Activated CD8-positive, alpha-beta T cell treated with anti-CD3 and anti-CD28 coated beads for 36 hours (primary cell): ENCODE results near the gene SFT2D3. TPM values are rescaled to one million over a fixed set of nuclear protein-coding genes. Genes with fewer than 3 reads are reported as not detected.

ENCODE experiments used
- ATAC-seq: fragments of 200-7000 bp; cut with Tn5 transposase; one replicate; pipeline ENCODE4 v1.10.0; 2021; ENCODE audit warnings: mild to moderate bottlenecking, moderate library complexity
- CTCF ChIA-PET: fragments of 350-600 bp; sonication (Branson Sonifier 250); formaldehyde crosslinking; loops from one replicate; lab custom pipeline; 2021; ENCODE audit warnings: antibody characterized with exemption; lab: Charles Lee
- POLR2A ChIA-PET: fragments of 350-600 bp; sonication (Branson Sonifier 250); formaldehyde crosslinking; loops from one replicate; lab custom pipeline; 2021; ENCODE audit warnings: antibody characterized with exemption; lab: Charles Lee
- DNase-seq: peaks from one replicate; pipeline ENCODE4 v3.0.0-alpha.2; 2020
- H3K27ac Mint-ChIP-seq: one replicate; pipeline ENCODE4 v1.8.0; 2021; ENCODE audit warnings: mild to moderate bottlenecking, mixed read lengths
- H3K27me3 Mint-ChIP-seq: one replicate; pipeline ENCODE4 v1.8.0; 2021; ENCODE audit warnings: mixed read lengths
- H3K36me3 Mint-ChIP-seq: one replicate; pipeline ENCODE4 v1.8.0; 2021; ENCODE audit warnings: low read depth, mixed read lengths
- H3K4me1 Mint-ChIP-seq: one replicate; pipeline ENCODE4 v1.8.0; 2021; ENCODE audit warnings: low read depth, mixed read lengths
- H3K4me3 Mint-ChIP-seq: one replicate; pipeline ENCODE4 v1.8.0; 2021; ENCODE audit warnings: mild to moderate bottlenecking, moderate library complexity, mixed read lengths
- H3K9me3 Mint-ChIP-seq: one replicate; pipeline ENCODE4 v1.8.0; 2021; ENCODE audit warnings: mixed read lengths
- CTCF ChIP-seq: fragments of 200-600 bp; IDR thresholded peaks from one replicate; pipeline ENCODE4 v1.8.0; 2022; ENCODE audit warnings: antibody characterized with exemption, mild to moderate bottlenecking
- intact Hi-C: fragments of 100-400 bp; cut with micrococcal nuclease; formaldehyde crosslinking; loops from one replicate; pipeline ENCODE4 v1.10.0; 2022
- total RNA-seq, 2 experiments: library from RNA; stranded (reverse); gene quantifications; one replicate each; pipeline ENCODE4 v1.2.3, GENCODE V29; 2021

SFT2D3 gene
- total RNA-seq, 2 experiments from 2014 or later = 3.9 to 4.4 TPM

DNA sequence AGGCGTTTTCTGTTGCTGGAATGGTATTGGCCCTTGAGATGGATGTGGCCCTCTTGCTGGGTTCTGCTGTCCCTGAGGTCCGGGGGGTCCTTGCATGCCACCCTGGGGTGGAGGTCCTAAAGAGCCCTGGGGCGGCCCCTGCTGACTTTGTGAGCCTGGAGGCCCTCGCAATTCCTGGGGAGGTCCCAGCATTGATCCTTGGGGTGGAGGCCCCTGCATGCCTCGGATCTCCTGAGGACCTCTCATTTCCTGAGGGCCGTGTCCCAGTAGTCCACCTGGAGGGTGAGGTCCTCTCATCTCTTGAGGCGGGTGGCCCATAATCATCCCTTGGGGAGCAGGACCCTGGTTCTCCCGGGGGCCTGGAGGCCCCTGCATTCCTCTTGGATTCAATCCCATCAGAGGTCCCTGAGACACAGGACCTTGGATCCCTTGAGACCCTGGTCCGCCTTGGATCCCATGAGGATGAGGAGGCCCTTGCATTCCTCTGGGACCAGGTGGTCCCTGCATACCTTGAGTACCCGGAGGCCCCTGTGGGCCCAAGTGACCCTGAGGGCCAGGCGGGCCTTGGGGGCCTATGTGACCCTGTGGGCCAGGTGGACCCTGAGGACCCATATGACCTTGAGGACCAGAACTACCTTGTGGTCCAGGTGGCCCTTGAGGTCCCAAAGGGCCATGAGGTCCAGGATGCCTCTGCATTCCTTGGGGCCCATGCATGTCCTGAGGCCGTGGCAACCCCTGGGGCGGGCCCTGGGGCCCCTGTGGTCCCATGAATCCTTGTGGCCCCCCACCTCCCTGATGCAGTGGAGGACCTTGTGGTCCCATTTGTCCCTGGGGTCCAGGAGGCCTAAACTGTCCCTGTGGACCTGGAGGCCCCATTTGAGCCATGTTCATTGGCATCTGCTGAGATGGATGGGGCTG is 18.3 kb downstream of the SFT2D3 start:
- no peaks in the 10 kb centered on the region for H3K9me3 Mint-ChIP-seq
- TF ChIP-seq CTCF = no peak
- ATAC-seq = no peak
- no peak for DNase-seq
- intact Hi-C loops = no loop called here
- H3K27me3 Mint-ChIP-seq = no peaks in the 10 kb centered on the region
- CTCF ChIA-PET = no interaction called here
- POLR2A ChIA-PET = no interaction called here
- no peak overlapping the region for H3K27ac Mint-ChIP-seq
- no peak overlapping the region for H3K4me3 Mint-ChIP-seq
- H3K36me3 Mint-ChIP-seq = peaks cover 49% of the 10 kb centered on the region
- peaks cover 8% of the 10 kb centered on the region for H3K4me1 Mint-ChIP-seq

GRCh38 chr2:127721311-127721977 is 20.1 kb downstream of the SFT2D3 start:
- intact Hi-C loops = no loop called here
- no peaks in the 10 kb centered on the region for H3K27me3 Mint-ChIP-seq
- H3K4me1 Mint-ChIP-seq = peaks cover 8% of the 10 kb centered on the region
- no peaks in the 10 kb centered on the region for H3K9me3 Mint-ChIP-seq
- peaks cover 51% of the 10 kb centered on the region for H3K36me3 Mint-ChIP-seq
- DNase-seq (no peak), ATAC-seq (peak; percentile 77)
- POLR2A ChIA-PET = no interaction called here
- H3K4me3 Mint-ChIP-seq = no peak overlapping the region
- peak overlapping the region; percentile 80 for H3K27ac Mint-ChIP-seq
- CTCF ChIA-PET = interaction anchor here (0.9 kb wide), 1 partner anchor 98 kb away, joined by 3 read pairs; no protein-coding TSS in a partner anchor
- TF ChIP-seq CTCF = no peak

- ATAC-seq (peak; percentile 60), DNase-seq (no peak)
- TF ChIP-seq CTCF = no peak
- Mint-ChIP-seq H3K36me3 (peaks cover 47% of the 10 kb centered on the region), H3K4me3 (no peak overlapping the region), H3K27me3 (no peaks in the 10 kb centered on the region), H3K9me3 (no peaks in the 10 kb centered on the region), H3K4me1 (peaks cover 8% of the 10 kb centered on the region), H3K27ac (peak overlapping the region; percentile 80)
- ChIA-PET POLR2A (no interaction called here), CTCF (no interaction called here)
- intact Hi-C loops = no loop called here
These were observed 20.7 kb downstream of the SFT2D3 start for GRCh38 chr2:127721978-127722355.

- TF ChIP-seq CTCF = no peak
These were observed 21.5 kb downstream of the SFT2D3 start for GRCh38 chr2:127722807-127723206.

More at GRCh38 chr2:127722807-127723206, 21.5 kb downstream of the SFT2D3 start:
- no peak overlapping the region for H3K4me3 Mint-ChIP-seq
- H3K27me3 Mint-ChIP-seq = no peaks in the 10 kb centered on the region
- POLR2A ChIA-PET = no interaction called here
- intact Hi-C loops = no loop called here
- no peaks in the 10 kb centered on the region for H3K9me3 Mint-ChIP-seq
- no peak for DNase-seq
- H3K4me1 Mint-ChIP-seq = peaks cover 8% of the 10 kb centered on the region
- ATAC-seq = no peak
- no peak overlapping the region for H3K27ac Mint-ChIP-seq
- CTCF ChIA-PET = interaction anchor here (1.1 kb wide), 1 partner anchor 30 kb away, joined by 3 read pairs; no protein-coding TSS in a partner anchor
- peaks cover 46% of the 10 kb centered on the region for H3K36me3 Mint-ChIP-seq
